SK-N-MC (cell line): Measurements from ENCODE around the gene SYNE1.

Source experiments
- EZH2 ChIP-seq: fragments of 200-600 bp; sonication (generic); IDR thresholded peaks from one replicate; pipeline ENCODE4 v1.6.1; 2017; ENCODE audit warnings: antibody characterized with exemption
- POLR2AphosphoS5 ChIP-seq: IDR thresholded peaks from 2 replicates; pipeline ENCODE4 v1.6.1; 2012; ENCODE audit warnings: mild to moderate bottlenecking, low read depth, low read length, borderline replicate concordance

- TF ChIP-seq EZH2 (no peak), POLR2AphosphoS5 (no peak)
Measured at GRCh38 chr6:152642578-152643375, 5.6 kb upstream of the SYNE1 start.
